HG03575 (cell line): ENCODE data around the gene VPS33B.
"Not testable (repeated sequence)": the region's sequence is repeated elsewhere in the genome, so short reads cannot be mapped to it uniquely, and the experiment has no call there.

Experiments used
- ATAC-seq: cut with Tn5 transposase; IDR thresholded peaks from one replicate; pipeline ENCODE4 v1.9.1; 2021; ENCODE audit not compliant: unreplicated experiment, insufficient number of reproducible peaks, low FRiP score; ENCODE audit errors: extremely low read depth

Gene VPS33B

GRCh38 chr15:91022075-91022831, at the start of gene VPS33B:
Gene VPS33B, minus strand, starts transcription at chr15:91022594. Its CDS starts 345 bp downstream, at chr15:91022249.
- ATAC-seq: peak; percentile 41

GRCh38 chr15:91072161-91072560, 49.8 kb upstream of the VPS33B start:
- no peak for ATAC-seq

GRCh38 chr15:91070872-91071271, 48.5 kb upstream of the VPS33B start:
- ATAC-seq: no peak

- no peak for ATAC-seq
These were observed 46.6 kb upstream of the VPS33B start for GRCh38 chr15:91068966-91069365.

GRCh38 chr15:91068436-91068835, 46.0 kb upstream of the VPS33B start:
- ATAC-seq: no peak

GRCh38 chr15:91067036-91067435, 44.6 kb upstream of the VPS33B start:
- ATAC-seq: no peak

GRCh38 chr15:91065505-91065904, 43.1 kb upstream of the VPS33B start:
- ATAC-seq: no peak

- ATAC-seq: no peak
These were observed 39.6 kb upstream of the VPS33B start for GRCh38 chr15:91061997-91062396.

- ATAC-seq: no peak
These were observed 38.8 kb upstream of the VPS33B start for GRCh38 chr15:91061230-91061629.

- no peak for ATAC-seq
These were observed 33.3 kb upstream of the VPS33B start for GRCh38 chr15:91055548-91056331.

- no peak for ATAC-seq
These were observed 32.4 kb upstream of the VPS33B start for GRCh38 chr15:91054816-91055215.

GRCh38 chr15:91051248-91051647, 28.9 kb upstream of the VPS33B start:
- ATAC-seq: no peak

GRCh38 chr15:91050128-91050455, 27.7 kb upstream of the VPS33B start:
- ATAC-seq: no peak

- peak; percentile 71 for ATAC-seq
These were observed 27.2 kb upstream of the VPS33B start for GRCh38 chr15:91049378-91050127.

GRCh38 chr15:91047545-91048199, 25.3 kb upstream of the VPS33B start:
- no peak for ATAC-seq

- not testable (repeated sequence) for ATAC-seq
These were observed 23.7 kb upstream of the VPS33B start for GRCh38 chr15:91046056-91046455.

- ATAC-seq: no peak
These were observed 22.7 kb upstream of the VPS33B start for GRCh38 chr15:91045065-91045464.

GRCh38 chr15:91043202-91043874, 20.9 kb upstream of the VPS33B start:
- no peak for ATAC-seq

GRCh38 chr15:91040856-91041255, 18.5 kb upstream of the VPS33B start:
- no peak for ATAC-seq
